HG03060 (cell line): ENCODE measurements around the gene HCN1.
"Not testable (repeated sequence)": the region's sequence is repeated elsewhere in the genome, so short reads cannot be mapped to it uniquely, and the experiment has no call there.

Source experiments
- ATAC-seq: cut with Tn5 transposase; IDR thresholded peaks from one replicate; pipeline ENCODE4 v1.9.1; 2021; ENCODE audit warnings: low read depth, moderate number of reproducible peaks; ENCODE audit not compliant: unreplicated experiment

The HCN1 gene

GRCh38 chr5:45312627-45313026, 383.6 kb downstream of the HCN1 start:
- ATAC-seq: not testable (repeated sequence)

GRCh38 chr5:45295231-45295630, 400.9 kb downstream of the HCN1 start:
- ATAC-seq: no peak

GRCh38 chr5:45288746-45289145, 407.4 kb downstream of the HCN1 start:
- no peak for ATAC-seq

- ATAC-seq: no peak
These were observed 411.7 kb downstream of the HCN1 start for GRCh38 chr5:45284436-45284835.

- ATAC-seq: no peak
These were observed 415.1 kb downstream of the HCN1 start for GRCh38 chr5:45281081-45281480.

GRCh38 chr5:45279109-45279508, 417.1 kb downstream of the HCN1 start:
- no peak for ATAC-seq

- ATAC-seq: no peak
These were observed 418.3 kb downstream of the HCN1 start for GRCh38 chr5:45277860-45278259.

GRCh38 chr5:45274241-45274640, 421.9 kb downstream of the HCN1 start:
- ATAC-seq: no peak

GRCh38 chr5:45271626-45272025, 424.6 kb downstream of the HCN1 start:
- ATAC-seq: no peak

GRCh38 chr5:45264447-45264846, 431.7 kb downstream of the HCN1 start:
- ATAC-seq: no peak

- no peak for ATAC-seq
These were observed 434.1 kb downstream of the HCN1 start for GRCh38 chr5:45262061-45262590.

- no peak for ATAC-seq
These were observed 435.1 kb downstream of the HCN1 start for GRCh38 chr5:45261125-45261524.

GRCh38 chr5:45260292-45260691, 435.9 kb downstream of the HCN1 start:
- ATAC-seq: no peak

GRCh38 chr5:45252978-45253377, 443.2 kb downstream of the HCN1 start:
- ATAC-seq: no peak

- ATAC-seq: no peak
These were observed 443.6 kb downstream of the HCN1 start for GRCh38 chr5:45252541-45252940.

GRCh38 chr5:45225571-45226031, 470.6 kb downstream of the HCN1 start:
- no peak for ATAC-seq

- ATAC-seq: no peak
These were observed 490.7 kb downstream of the HCN1 start for GRCh38 chr5:45205403-45205961.
